ENCODE measurements around the gene BAMBI.

The BAMBI gene

DNA sequence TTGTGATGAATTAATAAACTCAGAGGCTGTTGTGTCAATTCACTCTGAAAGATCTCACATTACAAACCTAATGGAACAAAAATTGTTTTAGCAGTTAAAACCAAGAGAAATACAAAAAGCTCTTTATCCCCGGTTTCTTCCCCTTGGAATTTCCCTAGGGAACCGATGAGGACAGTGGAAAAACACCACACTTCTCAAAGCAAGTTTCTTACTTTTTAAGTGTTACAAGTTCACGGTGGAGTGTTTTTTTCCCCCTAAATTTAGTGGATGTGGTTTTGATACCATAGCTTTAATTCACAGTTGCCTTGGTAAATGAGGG lies 10.3 kb downstream of the BAMBI start:
- ChIA-PET CTCF (interaction anchor here (1.3 kb wide), 1 partner anchor 9 kb away, joined by 3 read pairs; no protein-coding TSS in a partner anchor), POLR2A (no interaction called here)
- no peak overlapping the region for H3K4me3 ChIP-seq (ENCODE audit: low read depth, low read length)
- H3K27ac ChIP-seq (ENCODE audit: extremely low read depth, low read depth, low read length) = no peak overlapping the region
- peaks cover 27% of the 10 kb centered on the region for H3K4me1 ChIP-seq (ENCODE audit: control insufficient read depth, insufficient read depth, low read length)
- TF ChIP-seq BCL6B (tag by site-specific recombination; IDR thresholded peaks at IDR 0.05) (no peak), PRDM6 (tag by site-specific recombination; IDR thresholded peaks at IDR 0.05) (peak; percentile 79)
- H3K9me3 ChIP-seq (ENCODE audit: control insufficient read depth, insufficient read depth, low read depth, low read length) = no peaks in the 10 kb centered on the region
- H3K36me3 ChIP-seq (ENCODE audit: control insufficient read depth in 2 of 2, insufficient read depth in 1 of 2, low read length in 2 of 2) = peaks cover 14 to 15% of the 10 kb centered on the region in 2 experiments; a peak in 2 of 3 replicates

DNA sequence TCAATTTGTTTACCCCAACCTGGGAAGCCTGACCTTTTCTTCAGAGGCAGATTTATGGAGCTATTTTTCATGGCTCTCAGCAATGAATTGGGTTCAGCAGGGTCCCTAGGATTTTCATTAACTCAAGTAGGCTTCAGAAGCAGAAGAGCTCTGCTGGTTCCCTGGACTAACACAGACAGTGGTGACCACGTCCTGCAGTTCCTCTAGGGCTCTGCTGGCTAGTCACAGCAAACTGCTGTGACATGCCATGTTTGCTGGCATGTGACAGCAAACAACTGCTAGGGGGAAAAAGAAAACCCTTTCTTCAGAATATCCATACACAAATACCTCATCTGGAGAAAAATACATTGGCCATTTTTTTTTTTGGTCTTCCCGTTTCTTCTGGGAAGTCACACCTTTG lies 13.2 kb downstream of the BAMBI start:
- CTCF ChIA-PET = interaction anchor here (0.6 kb wide), 2 partner anchors 11 to 99 kb away, joined by 3 read pairs; no protein-coding TSS in a partner anchor
- Histone ChIP-seq H3K4me1 (ENCODE audit: control insufficient read depth, insufficient read depth, low read length) (peaks cover 15% of the 10 kb centered on the region), H3K4me3 (ENCODE audit: low read depth, low read length) (no peak overlapping the region), H3K36me3 (ENCODE audit: control insufficient read depth in 2 of 2, insufficient read depth in 1 of 2, low read length in 2 of 2) (no peaks in the 10 kb centered on the region), H3K9me3 (ENCODE audit: control insufficient read depth, insufficient read depth, low read depth, low read length) (no peaks in the 10 kb centered on the region), H3K27ac (ENCODE audit: extremely low read depth, low read depth, low read length) (no peak overlapping the region; the same call in 1 of the 2 replicates)
- peak; percentile 34; the same call in 1 of the 2 replicates for TF ChIP-seq ZIC2 (tag by site-specific recombination; IDR thresholded peaks at IDR 0.05)
- TF ChIP-seq ZFP3 (tag by site-specific recombination; IDR thresholded peaks at IDR 0.05; ENCODE audit: low read depth) = no peak
- POLR2A ChIA-PET = interaction anchor here (0.6 kb wide), 1 partner anchor 468 kb away, joined by 10 read pairs; no protein-coding TSS in a partner anchor

GRCh38 chr10:28691187-28691694 lies 13.9 kb downstream of the BAMBI start:
- H3K27ac ChIP-seq (ENCODE audit: extremely low read depth, low read depth, low read length) = no peak overlapping the region
- H3K36me3 ChIP-seq (ENCODE audit: control insufficient read depth in 2 of 2, insufficient read depth in 1 of 2, low read length in 2 of 2) = no peaks in the 10 kb centered on the region
- peaks cover 10% of the 10 kb centered on the region for H3K4me1 ChIP-seq (ENCODE audit: control insufficient read depth, insufficient read depth, low read length)
- no peak overlapping the region for H3K4me3 ChIP-seq (ENCODE audit: low read depth, low read length)
- ChIA-PET CTCF (interaction anchor here (0.6 to 0.7 kb wide), 2 partner anchors 98 to 548 kb away, joined by 3 to 4 read pairs; no protein-coding TSS in a partner anchor), POLR2A (no interaction called here)
- TF ChIP-seq, protein P1, sequence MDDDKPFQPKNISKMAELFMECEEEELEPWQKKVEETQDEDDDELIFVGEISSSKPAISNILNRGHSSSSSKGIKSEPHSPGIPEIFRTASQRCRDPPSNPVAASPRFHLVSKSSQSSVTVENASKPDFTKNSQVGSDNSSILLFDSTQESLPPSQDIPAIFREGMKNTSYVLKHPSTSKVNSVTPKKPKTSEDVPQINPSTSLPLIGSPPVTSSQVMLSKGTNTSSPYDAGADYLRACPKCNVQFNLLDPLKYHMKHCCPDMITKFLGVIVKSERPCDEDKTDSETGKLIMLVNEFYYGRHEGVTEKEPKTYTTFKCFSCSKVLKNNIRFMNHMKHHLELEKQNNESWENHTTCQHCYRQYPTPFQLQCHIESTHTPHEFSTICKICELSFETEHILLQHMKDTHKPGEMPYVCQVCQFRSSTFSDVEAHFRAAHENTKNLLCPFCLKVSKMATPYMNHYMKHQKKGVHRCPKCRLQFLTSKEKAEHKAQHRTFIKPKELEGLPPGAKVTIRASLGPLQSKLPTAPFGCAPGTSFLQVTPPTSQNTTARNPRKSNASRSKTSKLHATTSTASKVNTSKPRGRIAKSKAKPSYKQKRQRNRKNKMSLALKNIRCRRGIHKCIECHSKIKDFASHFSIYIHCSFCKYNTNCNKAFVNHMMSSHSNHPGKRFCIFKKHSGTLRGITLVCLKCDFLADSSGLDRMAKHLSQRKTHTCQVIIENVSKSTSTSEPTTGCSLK (tag by site-specific recombination; IDR thresholded peaks at IDR 0.05) = no peak
- TF ChIP-seq ZNF19 (tag by site-specific recombination; IDR thresholded peaks at IDR 0.05; ENCODE audit: low read depth) = no peak
- no peak for TF ChIP-seq TRIM28 (IDR thresholded peaks at IDR 0.05; ENCODE audit: borderline replicate concordance, low read length)
- TF ChIP-seq ZNF837 (tag by site-specific recombination; IDR thresholded peaks at IDR 0.05) = no peak
- H3K9me3 ChIP-seq (ENCODE audit: control insufficient read depth, insufficient read depth, low read depth, low read length) = no peaks in the 10 kb centered on the region

GRCh38 chr10:28692050-28692449 lies 14.7 kb downstream of the BAMBI start:
- POLR2A ChIA-PET = no interaction called here
- no peak overlapping the region for H3K27ac ChIP-seq (ENCODE audit: extremely low read depth, low read depth, low read length)
- H3K4me1 ChIP-seq (ENCODE audit: control insufficient read depth, insufficient read depth, low read length) = peaks cover 4% of the 10 kb centered on the region
- H3K36me3 ChIP-seq (ENCODE audit: control insufficient read depth in 2 of 2, insufficient read depth in 1 of 2, low read length in 2 of 2) = no peaks in the 10 kb centered on the region
- no peaks in the 10 kb centered on the region for H3K9me3 ChIP-seq (ENCODE audit: control insufficient read depth, insufficient read depth, low read depth, low read length)
- no peak overlapping the region for H3K4me3 ChIP-seq (ENCODE audit: low read depth, low read length)
- CTCF ChIA-PET = interaction anchor here (0.5 kb wide), 1 partner anchor 186 kb away, joined by 3 read pairs; no protein-coding TSS in a partner anchor
- TF ChIP-seq ZNF600 (tag by site-specific recombination; IDR thresholded peaks at IDR 0.05) (no peak), ZNF530 (tag by site-specific recombination; IDR thresholded peaks at IDR 0.05; ENCODE audit: low read depth) (no peak), ZNF664 (tag by site-specific recombination; IDR thresholded peaks at IDR 0.05) (peak; percentile 47; the same call in 1 of the 2 replicates), KLF9 (tag by site-specific recombination; IDR thresholded peaks at IDR 0.05; ENCODE audit: low read depth) (no peak), KLF17 (tag by site-specific recombination; IDR thresholded peaks at IDR 0.05) (no peak), ZNF121 (tag by site-specific recombination; IDR thresholded peaks at IDR 0.05) (peak; percentile 85; the same call in 1 of the 2 replicates)
- TF ChIP-seq, protein P2, sequence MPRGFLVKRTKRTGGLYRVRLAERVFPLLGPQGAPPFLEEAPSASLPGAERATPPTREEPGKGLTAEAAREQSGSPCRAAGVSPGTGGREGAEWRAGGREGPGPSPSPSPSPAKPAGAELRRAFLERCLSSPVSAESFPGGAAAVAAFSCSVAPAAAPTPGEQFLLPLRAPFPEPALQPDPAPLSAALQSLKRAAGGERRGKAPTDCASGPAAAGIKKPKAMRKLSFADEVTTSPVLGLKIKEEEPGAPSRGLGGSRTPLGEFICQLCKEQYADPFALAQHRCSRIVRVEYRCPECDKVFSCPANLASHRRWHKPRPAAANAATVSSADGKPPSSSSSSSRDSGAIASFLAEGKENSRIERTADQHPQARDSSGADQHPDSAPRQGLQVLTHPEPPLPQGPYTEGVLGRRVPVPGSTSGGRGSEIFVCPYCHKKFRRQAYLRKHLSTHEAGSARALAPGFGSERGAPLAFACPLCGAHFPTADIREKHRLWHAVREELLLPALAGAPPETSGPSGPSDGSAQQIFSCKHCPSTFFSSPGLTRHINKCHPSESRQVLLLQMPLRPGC (tag by site-specific recombination; IDR thresholded peaks at IDR 0.05) = no peak
